Activated CD4-positive, alpha-beta memory T cell treated with anti-CD3 and anti-CD28 coated beads for 36 hours (primary cell): ENCODE measurements around the gene DERL2. TPM values are rescaled to one million over a fixed set of nuclear protein-coding genes. Genes with fewer than 3 reads are reported as not detected.
"Not testable (repeated sequence)": the region's sequence is repeated elsewhere in the genome, so short reads cannot be mapped to it uniquely, and the experiment has no call there.

ENCODE experiments used
- CTCF ChIA-PET: fragments of 350-600 bp; sonication (Branson Sonifier 250); formaldehyde crosslinking; loops from one replicate; lab custom pipeline; 2021; ENCODE audit warnings: antibody characterized with exemption, inconsistent platforms; lab: Charles Lee
- POLR2A ChIA-PET: fragments of 350-600 bp; sonication (Branson Sonifier 250); formaldehyde crosslinking; loops from one replicate; lab custom pipeline; 2021; ENCODE audit warnings: antibody characterized with exemption; lab: Charles Lee
- DNase-seq: peaks from one replicate; pipeline ENCODE4 v3.0.0-alpha.2; 2020
- H3K27ac Mint-ChIP-seq: one replicate; pipeline ENCODE4 v1.8.0; 2021; ENCODE audit warnings: mixed read lengths
- H3K27me3 Mint-ChIP-seq: one replicate; pipeline ENCODE4 v1.8.0; 2021; ENCODE audit warnings: mixed read lengths
- H3K36me3 Mint-ChIP-seq: one replicate; pipeline ENCODE4 v1.8.0; 2021; ENCODE audit warnings: mixed read lengths
- H3K4me1 Mint-ChIP-seq: one replicate; pipeline ENCODE4 v1.8.0; 2021; ENCODE audit warnings: low read depth, mixed read lengths
- H3K4me3 Mint-ChIP-seq: one replicate; pipeline ENCODE4 v1.8.0; 2021; ENCODE audit warnings: mild to moderate bottlenecking, mixed read lengths
- H3K9me3 Mint-ChIP-seq: one replicate; pipeline ENCODE4 v1.8.0; 2021; ENCODE audit warnings: mixed read lengths
- intact Hi-C: fragments of 100-400 bp; cut with micrococcal nuclease; formaldehyde crosslinking; loops from one replicate; pipeline ENCODE4 v1.15.1; 2023
- total RNA-seq, 2 experiments: library from RNA; stranded (reverse); gene quantifications; one replicate each; pipeline ENCODE4 v1.2.3, GENCODE V29; 2021

Gene DERL2
- total RNA-seq, 2 experiments from 2014 or later = 54.8 to 57.8 TPM

DNA sequence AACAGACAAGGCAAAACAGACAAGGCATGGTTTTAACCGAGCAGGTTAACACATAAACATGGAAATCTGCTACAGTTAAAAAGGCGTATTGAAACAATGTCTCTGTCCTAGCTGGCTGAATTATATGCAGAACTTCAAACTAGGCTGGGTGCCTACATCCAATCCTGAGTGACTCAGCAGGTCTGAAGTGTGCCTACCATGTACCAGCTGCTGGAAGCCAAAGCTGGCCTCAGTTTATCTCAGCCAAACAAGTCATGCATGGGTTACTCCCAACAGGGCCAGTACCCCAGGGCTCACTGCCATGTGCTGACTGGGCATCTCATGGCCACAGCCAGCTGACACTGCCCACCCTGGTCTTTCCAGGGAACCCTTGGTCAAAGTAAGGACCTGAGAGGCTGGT, 51.0 kb downstream of the DERL2 start:
- Mint-ChIP-seq H3K36me3 (peaks cover 62% of the 10 kb centered on the region), H3K4me1 (peaks cover 41% of the 10 kb centered on the region), H3K9me3 (no peaks in the 10 kb centered on the region), H3K4me3 (no peak overlapping the region), H3K27me3 (no peaks in the 10 kb centered on the region), H3K27ac (peak overlapping the region; percentile 69)
- POLR2A ChIA-PET = no interaction called here
- CTCF ChIA-PET = no interaction called here
- no peak for DNase-seq
- intact Hi-C loops = loop anchor here (5.0 kb wide), 2 partner anchors 52 to 238 kb away; partner anchors contain the start of genes DERL2 and MIS12

GRCh38 chr17:5431949-5432556, 53.9 kb downstream of the DERL2 start:
- CTCF ChIA-PET = no interaction called here
- Mint-ChIP-seq H3K27me3 (no peaks in the 10 kb centered on the region), H3K4me3 (no peak overlapping the region), H3K36me3 (peaks cover 59% of the 10 kb centered on the region), H3K9me3 (no peaks in the 10 kb centered on the region), H3K27ac (peak overlapping the region; percentile 59), H3K4me1 (peaks cover 20% of the 10 kb centered on the region)
- POLR2A ChIA-PET = interaction anchor here (1.3 to 1.5 kb wide), 2 partner anchors 11 to 21 kb away, joined by 3 to 5 read pairs; no protein-coding TSS in a partner anchor
- intact Hi-C loops = no loop called here
- DNase-seq = no peak

DNA sequence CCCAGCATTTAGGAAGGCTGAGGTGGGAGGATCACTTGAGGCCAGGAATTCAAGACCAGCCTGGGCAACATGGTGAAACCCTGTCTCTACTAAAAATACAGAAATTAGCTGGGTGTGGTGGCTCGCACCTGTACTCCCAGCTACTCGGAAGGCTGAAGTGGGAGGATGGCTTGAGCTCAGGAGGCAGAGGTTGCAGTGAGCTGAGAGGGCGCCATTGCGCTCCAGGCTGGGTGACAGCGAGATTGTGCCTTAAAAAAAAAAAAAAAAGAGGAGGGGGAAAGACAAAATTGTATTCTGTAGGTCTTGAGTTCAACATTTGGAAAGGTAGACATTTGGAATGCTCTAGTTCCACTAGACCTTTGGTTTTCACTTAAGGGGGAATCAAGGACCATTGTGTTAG, 54.7 kb downstream of the DERL2 start:
- H3K4me3 Mint-ChIP-seq, POLR2A ChIA-PET, H3K9me3 Mint-ChIP-seq, H3K27me3 Mint-ChIP-seq, intact Hi-C loops, DNase-seq: not testable (repeated sequence)
- H3K27ac Mint-ChIP-seq = peak overlapping the region; percentile 3
- CTCF ChIA-PET = interaction anchor here (2.9 kb wide), 1 partner anchor 8 kb away, joined by 14 read pairs; the partner anchor contains the start of gene C1QBP
- peaks cover 51% of the 10 kb centered on the region for H3K36me3 Mint-ChIP-seq
- H3K4me1 Mint-ChIP-seq = peaks cover 12% of the 10 kb centered on the region

- ChIA-PET POLR2A (no interaction called here), CTCF (interaction anchor here (0.8 to 2.9 kb wide), 2 partner anchors 9 to 11 kb away, joined by 3 to 14 read pairs; partner anchors contain the start of gene C1QBP)
- intact Hi-C loops = no loop called here
- no peaks in the 10 kb centered on the region for H3K9me3 Mint-ChIP-seq
- H3K4me1 Mint-ChIP-seq = peaks cover 8% of the 10 kb centered on the region
- peak overlapping the region; percentile 56 for H3K27ac Mint-ChIP-seq
- H3K4me3 Mint-ChIP-seq = no peak overlapping the region
- DNase-seq = no peak
- peaks cover 55% of the 10 kb centered on the region for H3K36me3 Mint-ChIP-seq
- H3K27me3 Mint-ChIP-seq = no peaks in the 10 kb centered on the region
These were observed 55.5 kb downstream of the DERL2 start for GRCh38 chr17:5430413-5430999.

DNA sequence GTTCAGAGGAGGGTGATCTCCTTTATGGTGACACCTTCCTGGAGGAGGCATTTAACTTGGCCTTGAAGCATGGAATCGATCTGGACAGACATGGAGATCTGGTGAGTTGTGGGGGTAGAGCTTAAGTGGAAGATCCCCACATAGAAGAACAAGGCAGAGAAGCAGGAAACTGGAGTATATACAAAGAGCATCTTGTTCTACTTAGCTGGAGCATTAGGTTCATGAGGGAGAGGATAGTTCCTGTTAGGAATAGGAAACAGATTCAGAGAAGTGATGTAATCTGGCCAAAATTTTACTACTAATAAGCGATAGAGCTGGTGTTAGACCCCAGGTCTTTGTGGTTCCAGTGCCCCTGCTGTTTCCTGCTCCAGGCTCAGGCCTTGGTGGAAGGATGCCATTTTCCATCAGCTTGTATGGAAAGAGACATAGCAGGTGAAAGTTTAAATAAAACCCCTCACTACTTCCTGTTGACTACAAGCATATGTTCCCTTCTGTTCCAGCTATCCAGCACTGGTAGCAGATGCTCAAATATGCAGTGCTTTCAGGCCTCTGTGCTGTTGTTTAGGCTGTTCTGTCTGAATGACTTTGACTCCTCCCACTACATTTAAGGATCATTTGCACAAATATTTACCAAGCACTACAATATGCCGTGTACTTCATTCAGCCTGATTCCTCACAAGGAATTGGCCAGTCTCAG, 56.6 kb downstream of the DERL2 start:
- intact Hi-C loops = no loop called here
- ChIA-PET POLR2A (interaction anchor here (1.3 kb wide), 1 partner anchor 10 kb away, joined by 4 read pairs; the partner anchor contains the start of genes NUP88 and RPAIN), CTCF (interaction anchor here (2.9 kb wide), 1 partner anchor 10 kb away, joined by 14 read pairs; the partner anchor contains the start of gene C1QBP)
- Mint-ChIP-seq H3K9me3 (no peaks in the 10 kb centered on the region), H3K4me1 (peaks cover 2% of the 10 kb centered on the region), H3K36me3 (peaks cover 54% of the 10 kb centered on the region), H3K27ac (peak overlapping the region; percentile 14), H3K27me3 (no peaks in the 10 kb centered on the region), H3K4me3 (no peak overlapping the region)
- no peak for DNase-seq

DNA sequence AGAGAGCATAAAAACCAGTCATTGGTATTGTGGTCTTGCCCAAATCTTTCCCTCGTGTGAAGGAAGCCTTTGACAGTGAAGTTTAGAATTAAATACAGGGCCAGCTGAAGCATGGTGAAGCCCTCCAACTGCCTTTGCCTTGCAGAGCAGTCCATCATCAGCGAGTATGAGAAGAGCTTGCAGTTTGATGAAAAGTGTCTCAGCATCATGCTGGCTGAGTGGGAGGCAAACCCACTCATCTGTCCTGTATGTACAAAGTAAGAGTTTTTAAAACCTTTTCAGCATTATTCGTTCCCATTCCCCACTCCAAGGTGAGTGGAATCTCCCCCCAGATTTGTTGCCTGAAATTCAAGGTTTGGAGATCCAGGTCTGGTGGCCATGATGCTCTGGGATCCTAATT, 60.2 kb downstream of the DERL2 start:
- no peak for DNase-seq
- ChIA-PET CTCF (interaction anchor here (1.1 kb wide), 1 partner anchor 14 kb away, joined by 4 read pairs; the partner anchor contains the start of gene C1QBP), POLR2A (interaction anchor here (0.6 kb wide), 1 partner anchor 712 kb away, joined by 3 read pairs; no protein-coding TSS in a partner anchor)
- Mint-ChIP-seq H3K4me3 (no peak overlapping the region), H3K4me1 (peaks cover 23% of the 10 kb centered on the region), H3K36me3 (peaks cover 46% of the 10 kb centered on the region), H3K27ac (no peak overlapping the region), H3K27me3 (no peaks in the 10 kb centered on the region), H3K9me3 (no peaks in the 10 kb centered on the region)
- intact Hi-C loops = no loop called here

DNA sequence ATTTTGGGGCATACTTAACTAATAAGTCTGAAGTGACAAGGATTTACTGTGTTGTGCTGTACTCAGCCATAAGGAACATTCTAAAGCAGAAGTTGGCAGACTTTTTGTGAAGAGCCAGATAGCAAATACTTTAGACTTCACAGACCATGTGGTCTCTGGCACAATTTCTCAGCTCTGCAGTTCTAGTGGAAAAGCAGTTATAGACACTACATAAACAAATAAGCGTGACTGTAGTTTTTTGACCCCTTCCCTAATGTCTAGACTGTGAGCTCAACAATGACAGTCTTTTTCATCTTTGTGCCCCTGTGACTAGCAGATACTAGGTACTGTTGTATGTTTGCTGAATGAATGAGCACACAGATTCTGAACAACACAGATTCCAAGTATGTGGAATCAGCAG, 61.1 kb downstream of the DERL2 start:
- Mint-ChIP-seq H3K36me3 (peaks cover 45% of the 10 kb centered on the region), H3K4me1 (peaks cover 28% of the 10 kb centered on the region), H3K4me3 (no peak overlapping the region), H3K27ac (no peak overlapping the region), H3K27me3 (no peaks in the 10 kb centered on the region), H3K9me3 (no peaks in the 10 kb centered on the region)
- intact Hi-C loops = no loop called here
- ChIA-PET CTCF (interaction anchor here (1.2 kb wide), 1 partner anchor 14 kb away, joined by 6 read pairs; the partner anchor contains the start of gene C1QBP), POLR2A (no interaction called here)
- no peak for DNase-seq

GRCh38 chr17:5422505-5422904, 63.5 kb downstream of the DERL2 start:
- no peaks in the 10 kb centered on the region for H3K27me3 Mint-ChIP-seq
- DNase-seq = no peak
- CTCF ChIA-PET = interaction anchor here (3.1 kb wide), 1 partner anchor 17 kb away, joined by 17 read pairs; the partner anchor contains the start of gene C1QBP
- no peak overlapping the region for H3K4me3 Mint-ChIP-seq
- peaks cover 48% of the 10 kb centered on the region for H3K36me3 Mint-ChIP-seq
- peak overlapping the region; percentile 9 for H3K27ac Mint-ChIP-seq
- intact Hi-C loops = no loop called here
- no peaks in the 10 kb centered on the region for H3K9me3 Mint-ChIP-seq
- POLR2A ChIA-PET = no interaction called here
- H3K4me1 Mint-ChIP-seq = peaks cover 37% of the 10 kb centered on the region

Other genes with a start within 250 kb of the DERL2 start
- 10 to 100 TPM; 60.7 to 60.8 TPM for gene RABEP1, start 203.9 kb downstream of the DERL2 start, total RNA-seq
- gene NUP88, start 66.5 kb downstream of the DERL2 start, total RNA-seq = 100 to 1,000 TPM; 110 to 113 TPM
- 10 to 100 TPM; 51.7 to 53.4 TPM for gene RPAIN, start 66.0 kb downstream of the DERL2 start, total RNA-seq
- gene C1QBP, start 47.0 kb downstream of the DERL2 start, total RNA-seq = 100 to 1,000 TPM; 342 TPM
- gene DHX33, start 17.2 kb downstream of the DERL2 start, total RNA-seq = 10 to 100 TPM; 21.8 to 21.9 TPM
- 10 to 100 TPM; 30.4 to 32.0 TPM for gene MIS12, start 388 bp upstream of the DERL2 start, total RNA-seq
- gene NLRP1, start 98.3 kb upstream of the DERL2 start, total RNA-seq = 10 to 100 TPM; 39.9 to 45.0 TPM